Stomach (tissue), 9 donors: ENCODE data around the gene MRPS24. TPM values are rescaled to one million over a fixed set of nuclear protein-coding genes. Genes with fewer than 3 reads are reported as not detected.

Experiments
- DNase-seq, 2 donors: peaks; one replicate each; pipeline versions ENCODE4 v3.0.0 to v3.0.0-alpha.2; 2013 to 2019
- H3K27ac ChIP-seq, 5 donors: fragments of 200-600 bp in 4 of 5; sonication (generic) in 4 of 5; one replicate each; pipeline ENCODE4 v1.5.1; 2013 to 2019; ENCODE audit warnings: mild to moderate bottlenecking in 1 of 5, moderate library complexity in 1 of 5
- H3K27me3 ChIP-seq, 3 donors: fragments of 200-600 bp; sonication (generic); one replicate each; pipeline ENCODE4 v1.5.1; 2017 to 2019; ENCODE audit warnings: mixed run types in 1 of 3
- H3K36me3 ChIP-seq, 4 donors: fragments of 200-600 bp; sonication (generic); 1 replicate in 3 of 4; 2 replicates in 1 of 4; pipeline ENCODE4 v1.5.1; 2016 to 2019
- H3K4me1 ChIP-seq, 4 donors: fragments of 200-600 bp; sonication (generic); one replicate each; pipeline ENCODE4 v1.5.1; 2016 to 2019
- H3K4me3 ChIP-seq, 4 donors: fragments of 200-600 bp; sonication (generic) in 3 of 4; one replicate each; pipeline ENCODE4 v1.5.1; 2016 to 2019; ENCODE audit warnings: mild to moderate bottlenecking in 1 of 4
- H3K9me3 ChIP-seq, 4 donors: fragments of 200-600 bp; sonication (generic); one replicate each; pipeline ENCODE4 v1.5.1; 2016 to 2019
- EP300 ChIP-seq: sonication (generic); formaldehyde crosslinking; IDR thresholded peaks from one replicate; pipeline ENCODE4 v1.6.1; 2017; ENCODE audit warnings: antibody characterized with exemption
- POLR2A ChIP-seq, 4 donors: fragments of 450-650 bp; IDR thresholded peaks; one replicate each; pipeline ENCODE4 v1.6.1; 2016; ENCODE audit warnings: antibody characterized with exemption in 4 of 4, control low read depth in 2 of 4, mild to moderate bottlenecking in 1 of 4, moderate library complexity in 1 of 4
- POLR2AphosphoS5 ChIP-seq, 3 donors: sonication (generic); formaldehyde crosslinking; IDR thresholded peaks; one replicate each; pipeline ENCODE4 v1.6.1; 2016; ENCODE audit warnings: antibody characterized with exemption in 3 of 3
- WGBS, 5 donors: extraction: QIAGEN DNeasy Blood & Tissue Kit in 3 of 5; methylation state at CpG; one replicate each; pipeline versions ENCODE4 v1.1.5 to v1.1.7; 2013 to 2018; 5-methylcytosine and 5-hydroxymethylcytosine counted together
- intact Hi-C: fragments of 100-400 bp; cut with DNase I; formaldehyde crosslinking; loops from one replicate; pipeline ENCODE4 v1.15.1; 2023; ENCODE audit warnings: low total_unique reads
- polyA plus RNA-seq, 3 donors: library from polyadenylated mRNA; stranded (reverse); fragments of 200-250 nt; gene quantifications; one replicate each; pipeline ENCODE4 v1.2.3, GENCODE V29; 2013
- total RNA-seq, 5 donors: library from RNA; depleted of rRNA; stranded (reverse); fragments of >200 nt; gene quantifications; one replicate each; pipeline versions ENCODE4 v1.1.0 to v1.2.3, GENCODE V29; 2014 to 2016
- TF ChIP-seq, protein P1 (sequence below), 7 experiments: fragments of 450-650 bp in 4 of 7; fragments of 200-600 bp in 3 of 7; sonication (generic) in 3 of 7; IDR thresholded peaks; one replicate each; pipeline ENCODE4 v1.5.1; 2016 to 2019; ENCODE audit warnings: antibody characterized with exemption in 7 of 7, control low read depth in 2 of 7, mild to moderate bottlenecking in 1 of 7
- donor health status: healthy with polysubstance abuse.
- donor health status: Bipolar disorder and iron deficiency.
- donor health status: healthy.

MRPS24 gene
- total and polyA plus RNA-seq, 8 donors: 17.1 to 200 (median 167) TPM; not detected in 1

DNA sequence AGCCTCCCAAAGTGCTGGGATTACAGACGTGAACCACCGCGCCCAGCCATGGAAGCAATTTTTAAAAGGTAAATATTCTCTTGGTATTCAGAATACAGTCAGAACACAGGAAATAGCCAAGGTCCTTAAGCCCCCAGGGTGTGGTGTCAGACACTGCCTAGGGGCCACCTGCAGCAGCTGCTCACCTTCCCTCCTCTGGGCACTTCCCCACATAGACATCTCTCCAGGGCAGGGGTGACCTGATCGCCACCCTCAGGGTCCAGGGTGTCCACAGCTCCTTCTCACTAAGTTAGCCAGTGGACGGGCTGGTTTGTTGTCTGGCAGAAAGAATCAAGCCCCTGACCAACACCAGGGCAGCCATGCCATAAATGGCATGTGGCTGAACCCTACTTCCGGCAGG, 21.2 kb upstream of the MRPS24 start:
- Histone ChIP-seq H3K27me3 (no peaks in the 10 kb centered on the region), H3K4me3 (no peak overlapping the region), H3K36me3 (peaks cover 7 to 18% (median 16%) of the 10 kb centered on the region in 4 donors), H3K9me3 (no peaks in the 10 kb centered on the region), H3K27ac (no peak overlapping the region), H3K4me1 (peaks cover 11 to 68% (median 37%) of the 10 kb centered on the region in 4 donors)
- WGBS, 5 donors: 92 to 97% (median 95%) methylated on average over 6 of the region's 6 CpGs
- DNase-seq: no peak
- intact Hi-C loops: no loop called here
- TF ChIP-seq EP300 (no peak), POLR2A (IDR thresholded peaks at IDR 0.05) (no peak), POLR2AphosphoS5 (IDR thresholded peaks at IDR 0.05) (no peak)
- TF ChIP-seq, protein P1, sequence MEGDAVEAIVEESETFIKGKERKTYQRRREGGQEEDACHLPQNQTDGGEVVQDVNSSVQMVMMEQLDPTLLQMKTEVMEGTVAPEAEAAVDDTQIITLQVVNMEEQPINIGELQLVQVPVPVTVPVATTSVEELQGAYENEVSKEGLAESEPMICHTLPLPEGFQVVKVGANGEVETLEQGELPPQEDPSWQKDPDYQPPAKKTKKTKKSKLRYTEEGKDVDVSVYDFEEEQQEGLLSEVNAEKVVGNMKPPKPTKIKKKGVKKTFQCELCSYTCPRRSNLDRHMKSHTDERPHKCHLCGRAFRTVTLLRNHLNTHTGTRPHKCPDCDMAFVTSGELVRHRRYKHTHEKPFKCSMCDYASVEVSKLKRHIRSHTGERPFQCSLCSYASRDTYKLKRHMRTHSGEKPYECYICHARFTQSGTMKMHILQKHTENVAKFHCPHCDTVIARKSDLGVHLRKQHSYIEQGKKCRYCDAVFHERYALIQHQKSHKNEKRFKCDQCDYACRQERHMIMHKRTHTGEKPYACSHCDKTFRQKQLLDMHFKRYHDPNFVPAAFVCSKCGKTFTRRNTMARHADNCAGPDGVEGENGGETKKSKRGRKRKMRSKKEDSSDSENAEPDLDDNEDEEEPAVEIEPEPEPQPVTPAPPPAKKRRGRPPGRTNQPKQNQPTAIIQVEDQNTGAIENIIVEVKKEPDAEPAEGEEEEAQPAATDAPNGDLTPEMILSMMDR (IDR thresholded peaks at IDR 0.05): no peak

DNA sequence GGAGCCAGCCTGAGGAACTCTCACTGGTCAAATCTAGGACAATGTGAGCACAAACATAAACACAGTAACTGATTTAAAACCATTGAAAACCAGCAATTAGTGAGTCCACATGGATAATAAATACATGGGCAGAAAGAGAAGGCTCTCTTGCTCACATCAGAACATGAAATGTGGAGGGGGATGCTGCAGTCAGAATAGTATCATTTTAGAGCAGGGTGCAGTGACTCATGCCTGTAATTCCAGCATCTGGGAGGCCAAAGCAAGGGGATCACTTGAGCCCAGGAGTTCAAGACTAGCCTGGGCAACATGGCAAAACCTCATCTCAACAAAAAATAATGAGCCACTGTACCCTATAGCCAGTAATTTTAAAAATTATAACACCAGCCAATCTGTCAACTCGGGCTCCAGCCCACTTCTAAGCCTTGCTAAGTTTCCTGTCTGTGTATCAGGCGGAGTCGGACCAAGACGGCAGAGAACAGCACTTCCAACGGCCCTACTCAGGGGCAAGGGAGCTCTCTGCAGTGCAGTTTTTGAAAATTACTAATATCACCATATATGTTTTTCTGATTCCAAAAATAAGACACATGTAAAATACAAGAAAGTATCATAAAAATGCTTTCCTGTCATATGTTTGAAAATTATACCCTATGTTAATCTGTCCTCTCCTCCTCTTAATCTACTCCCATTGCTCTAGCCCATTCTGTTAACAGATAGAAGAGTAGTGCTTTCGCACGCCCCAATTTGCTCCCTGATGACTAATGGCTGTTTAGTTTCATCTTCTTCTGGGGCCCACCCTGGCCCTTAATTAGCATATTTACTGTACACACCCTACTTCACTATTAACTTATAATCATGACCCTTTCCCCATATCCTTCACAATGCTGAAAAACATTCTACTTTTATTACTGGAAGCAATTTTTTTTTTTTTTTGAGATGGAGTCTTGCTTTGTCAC, 20.0 kb upstream of the MRPS24 start:
- WGBS, 5 donors: 78 to 88% (median 84%) methylated on average over 7 of the region's 7 CpGs
- Histone ChIP-seq H3K36me3 (peaks cover 12 to 30% (median 28%) of the 10 kb centered on the region in 4 donors), H3K27ac (no peak overlapping the region), H3K4me3 (no peak overlapping the region), H3K27me3 (no peaks in the 10 kb centered on the region), H3K4me1 (peaks cover 11 to 61% (median 37%) of the 10 kb centered on the region in 4 donors), H3K9me3 (no peaks in the 10 kb centered on the region)
- TF ChIP-seq EP300: no peak
- TF ChIP-seq POLR2AphosphoS5 (IDR thresholded peaks at IDR 0.05): no peak
- no peak for TF ChIP-seq POLR2A (IDR thresholded peaks at IDR 0.05)
- TF ChIP-seq, protein P1 (IDR thresholded peaks at IDR 0.05): no peak
- no peak for DNase-seq
- intact Hi-C loops: no loop called here

DNA sequence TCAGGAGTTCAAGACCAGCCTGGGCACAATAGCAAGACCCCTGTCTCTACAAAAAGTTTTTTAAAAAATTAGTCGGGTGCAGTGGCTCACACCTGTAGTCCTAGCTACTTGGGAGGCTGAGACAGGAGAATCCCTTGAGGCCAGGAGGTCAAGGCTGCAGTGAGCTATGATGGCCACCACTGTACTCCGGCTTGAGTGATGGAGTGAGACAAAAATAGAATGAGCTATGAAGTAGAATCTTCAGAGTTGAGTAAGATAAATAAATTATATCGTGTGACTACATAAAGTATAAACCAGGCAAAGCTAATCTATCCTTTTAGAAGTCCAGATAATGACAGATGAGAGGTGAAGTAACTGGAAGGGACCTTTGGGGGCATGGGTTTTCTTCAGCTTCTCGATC, 15.3 kb upstream of the MRPS24 start:
- TF ChIP-seq, protein P1 (IDR thresholded peaks at IDR 0.05): no peak
- TF ChIP-seq EP300 (no peak), POLR2A (IDR thresholded peaks at IDR 0.05) (no peak), POLR2AphosphoS5 (IDR thresholded peaks at IDR 0.05) (no peak)
- Histone ChIP-seq H3K36me3 (peaks cover 31 to 75% (median 67%) of the 10 kb centered on the region in 4 donors), H3K4me3 (no peak overlapping the region), H3K9me3 (no peaks in the 10 kb centered on the region), H3K27ac (no peak overlapping the region), H3K4me1 (peaks cover 0 to 16% (median 6%) of the 10 kb centered on the region in 4 donors), H3K27me3 (no peaks in the 10 kb centered on the region)
- intact Hi-C loops: no loop called here
- no peak for DNase-seq
- WGBS, 5 donors: 87 to 93% (median 92%) methylated on average over 4 of the region's 4 CpGs

DNA sequence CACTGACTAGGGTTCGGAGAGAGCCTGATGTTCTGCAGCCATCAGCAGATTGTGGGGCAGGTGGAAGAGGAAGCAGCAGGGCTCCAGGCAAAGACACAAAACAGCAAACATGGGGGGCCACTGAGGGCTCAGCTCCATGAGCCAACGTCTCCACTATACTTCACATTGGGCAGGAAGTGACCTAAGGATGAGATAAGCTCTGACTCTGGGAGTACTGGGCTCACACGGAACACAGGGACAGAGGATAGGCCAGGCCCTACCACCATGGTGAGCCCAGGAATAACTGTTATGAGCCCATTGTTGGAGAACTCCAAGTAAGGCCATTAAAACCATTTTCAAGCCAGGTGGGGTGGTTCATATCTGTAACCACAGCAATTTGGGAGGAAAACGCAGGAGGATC, 14.9 kb upstream of the MRPS24 start:
- Histone ChIP-seq H3K27ac (no peak overlapping the region), H3K4me3 (no peak overlapping the region), H3K27me3 (no peaks in the 10 kb centered on the region), H3K4me1 (peaks cover 0 to 13% (median 4%) of the 10 kb centered on the region in 4 donors), H3K36me3 (peaks cover 34 to 79% (median 71%) of the 10 kb centered on the region in 4 donors), H3K9me3 (no peaks in the 10 kb centered on the region)
- TF ChIP-seq POLR2A (IDR thresholded peaks at IDR 0.05): no peak
- TF ChIP-seq, protein P1 (IDR thresholded peaks at IDR 0.05): no peak
- TF ChIP-seq POLR2AphosphoS5 (IDR thresholded peaks at IDR 0.05): no peak
- TF ChIP-seq EP300: no peak
- intact Hi-C loops: no loop called here
- DNase-seq: no peak
- WGBS, 5 donors: 84 to 93% (median 87%) methylated on average over 4 of the region's 4 CpGs
